Panc1 (cell line): ENCODE data around the gene CD6. TPM values are rescaled to one million over a fixed set of nuclear protein-coding genes. Genes with fewer than 3 reads are reported as not detected.

ENCODE experiments used
- ATAC-seq: fragments of 200-7000 bp; cut with Tn5 transposase; 2 replicates; pipeline ENCODE4 v1.9.1; 2020; ENCODE audit warnings: mild to moderate bottlenecking, moderate library complexity
- BruUV-seq: library from RNA; stranded (reverse); fragments of 400-500 nt; replicated peaks from 2 replicates; lab custom pipeline; 2021; lab: Mats Ljungman, UMichigan
- CTCF ChIA-PET: fragments of 300-600 bp; sonication (Branson Sonifier 250); formaldehyde crosslinking; loops from one replicate; lab custom pipeline; 2022; ENCODE audit warnings: antibody characterized with exemption; lab: Charles Lee
- POLR2A ChIA-PET: fragments of 300-600 bp; sonication (Branson Sonifier 250); formaldehyde crosslinking; loops from one replicate; lab custom pipeline; 2022; ENCODE audit warnings: antibody characterized with exemption; lab: Charles Lee
- DNase-seq: peaks from one replicate; pipeline ENCODE4 v3.0.0-alpha.2; 2010; ENCODE audit warnings: low read depth, low spot score
- H3K27ac ChIP-seq: 2 replicates; pipeline ENCODE4 v1.5.1; 2011; ENCODE audit warnings: mild to moderate bottlenecking, low read length, inconsistent platforms
- H3K27me3 ChIP-seq: fragments of 200-500 bp; sonication (Bioruptor generic); 2 replicates; pipeline ENCODE4 v1.6.0; 2014; ENCODE audit warnings: low read length, inconsistent platforms; ENCODE audit not compliant: control insufficient read depth, insufficient read depth
- H3K36me3 ChIP-seq: fragments of 200-500 bp; sonication (Bioruptor generic); 2 replicates; pipeline ENCODE4 v1.5.1; 2014; ENCODE audit warnings: inconsistent platforms, mild to moderate bottlenecking, low read length, moderate library complexity; ENCODE audit not compliant: control insufficient read depth, insufficient read depth
- H3K4me1 ChIP-seq: 2 replicates; pipeline ENCODE4 v1.5.1; 2011; ENCODE audit warnings: inconsistent platforms, mild to moderate bottlenecking, low read length, moderate library complexity; ENCODE audit not compliant: control insufficient read depth, insufficient read depth
- H3K4me3 ChIP-seq, 2 experiments: 2 replicates each; pipeline ENCODE4 v1.5.1; 2011 to 2012; ENCODE audit warnings: low read depth in 2 of 2, low read length in 2 of 2, mild to moderate bottlenecking in 2 of 2, inconsistent platforms in 1 of 2, moderate library complexity in 1 of 2
- H3K9me3 ChIP-seq: fragments of 200-500 bp; sonication (Bioruptor generic); 2 replicates; pipeline ENCODE4 v1.5.1; 2014; ENCODE audit warnings: low read depth, mild to moderate bottlenecking, inconsistent platforms, low read length, moderate library complexity; ENCODE audit not compliant: control insufficient read depth, insufficient read depth
- POLR2AphosphoS5 ChIP-seq: IDR thresholded peaks from 2 replicates; pipeline ENCODE4 v1.6.1; 2012; ENCODE audit warnings: mild to moderate bottlenecking, low read depth, low read length, moderate library complexity
- SIN3A ChIP-seq: IDR thresholded peaks from 2 replicates; pipeline ENCODE4 v1.6.1; 2012; ENCODE audit warnings: low read depth, mild to moderate bottlenecking, low read length, moderate library complexity, borderline replicate concordance; ENCODE audit not compliant: insufficient read depth
- TCF7L2 ChIP-seq: IDR thresholded peaks from 2 replicates; pipeline ENCODE4 v1.6.1; 2011; ENCODE audit warnings: mild to moderate bottlenecking, low read depth, low read length, inconsistent platforms
- in situ Hi-C: cut with HindIII; loops from 2 replicates; pipeline ENCODE4 v1.10.0; 2016; ENCODE audit warnings: low sequenced_read_pairs, low pct_unique_long_range_greater_than_20kb
- intact Hi-C: fragments of 100-400 bp; cut with micrococcal nuclease; formaldehyde crosslinking; loops from one replicate; pipeline ENCODE4 v1.10.0; 2022; ENCODE audit not compliant: unreplicated experiment
- total RNA-seq: library from RNA; stranded (reverse); gene quantifications from one replicate; pipeline ENCODE4 v1.2.1, GENCODE V29; 2021; ENCODE audit not compliant: unreplicated experiment
- TF ChIP-seq, protein P1 (sequence below): fragments of 450-650 bp; IDR thresholded peaks from 2 replicates; pipeline ENCODE4 v1.5.1; 2017; ENCODE audit warnings: mild to moderate bottlenecking
- TF ChIP-seq, protein P2 (sequence below), 2 experiments: IDR thresholded peaks; 2 replicates each; pipeline ENCODE4 v1.6.1; 2011 to 2012; ENCODE audit warnings: low read depth in 2 of 2, control low read depth in 1 of 2, low read length in 1 of 2, mild to moderate bottlenecking in 1 of 2, moderate library complexity in 1 of 2; ENCODE audit not compliant: insufficient read depth in 1 of 2

The CD6 gene
- total RNA-seq, 1 experiment from 2014 or later: 1.1 TPM

DNA sequence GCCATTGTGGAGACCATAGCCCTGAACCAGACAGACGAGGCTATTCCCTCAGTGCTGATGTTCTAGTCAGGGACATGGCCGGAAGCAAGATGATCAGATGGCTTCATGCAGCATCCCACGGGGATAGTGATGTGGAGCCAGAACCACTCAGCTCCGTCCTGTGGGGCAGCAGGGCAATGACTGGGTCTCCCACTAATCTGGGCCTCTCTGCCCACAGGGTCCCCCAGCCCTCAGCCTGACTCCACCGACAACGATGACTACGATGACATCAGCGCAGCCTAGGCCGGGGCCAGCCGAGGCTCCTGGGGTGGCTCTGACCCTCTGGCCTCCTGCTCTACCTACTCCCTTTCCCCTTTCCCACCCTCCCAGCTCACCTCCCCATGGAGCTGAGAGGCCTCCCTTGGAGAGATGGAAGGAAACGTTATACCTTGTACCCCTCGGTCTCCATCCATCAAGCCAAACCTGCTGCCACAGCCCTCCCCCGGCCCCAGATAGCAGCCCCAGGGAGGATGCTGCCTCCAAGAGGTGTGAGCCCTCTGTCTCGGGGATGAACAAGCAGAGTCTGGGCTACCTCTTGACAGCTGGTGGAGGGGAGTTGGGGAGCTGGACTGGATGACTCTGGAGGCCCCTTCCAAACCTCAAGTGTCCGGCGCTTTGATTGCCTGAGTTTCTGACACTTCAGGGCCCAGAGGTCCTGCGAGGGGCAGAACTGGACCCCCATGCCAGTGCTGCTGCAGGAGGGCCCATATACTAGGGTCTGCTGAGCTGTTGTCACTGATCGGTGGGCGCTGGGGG, 47.8 kb downstream of the CD6 start:
- no peak for DNase-seq
- 0 out of 2 replicates have a peak, but pooled peaks cover 4% of the 10 kb centered on the region for H3K27me3 ChIP-seq
- ChIA-PET POLR2A (no interaction called here), CTCF (no interaction called here)
- in situ Hi-C loops (no loop called here), intact Hi-C loops (no loop called here)
- no peak for ATAC-seq
- H3K4me3 ChIP-seq: no peak overlapping the region
- no peak overlapping the region for H3K27ac ChIP-seq
- BruUV-seq: no TSS peak
- TF ChIP-seq SIN3A (no peak), TCF7L2 (no peak), POLR2AphosphoS5 (no peak)
- TF ChIP-seq, protein P1, sequence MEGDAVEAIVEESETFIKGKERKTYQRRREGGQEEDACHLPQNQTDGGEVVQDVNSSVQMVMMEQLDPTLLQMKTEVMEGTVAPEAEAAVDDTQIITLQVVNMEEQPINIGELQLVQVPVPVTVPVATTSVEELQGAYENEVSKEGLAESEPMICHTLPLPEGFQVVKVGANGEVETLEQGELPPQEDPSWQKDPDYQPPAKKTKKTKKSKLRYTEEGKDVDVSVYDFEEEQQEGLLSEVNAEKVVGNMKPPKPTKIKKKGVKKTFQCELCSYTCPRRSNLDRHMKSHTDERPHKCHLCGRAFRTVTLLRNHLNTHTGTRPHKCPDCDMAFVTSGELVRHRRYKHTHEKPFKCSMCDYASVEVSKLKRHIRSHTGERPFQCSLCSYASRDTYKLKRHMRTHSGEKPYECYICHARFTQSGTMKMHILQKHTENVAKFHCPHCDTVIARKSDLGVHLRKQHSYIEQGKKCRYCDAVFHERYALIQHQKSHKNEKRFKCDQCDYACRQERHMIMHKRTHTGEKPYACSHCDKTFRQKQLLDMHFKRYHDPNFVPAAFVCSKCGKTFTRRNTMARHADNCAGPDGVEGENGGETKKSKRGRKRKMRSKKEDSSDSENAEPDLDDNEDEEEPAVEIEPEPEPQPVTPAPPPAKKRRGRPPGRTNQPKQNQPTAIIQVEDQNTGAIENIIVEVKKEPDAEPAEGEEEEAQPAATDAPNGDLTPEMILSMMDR: no peak
- TF ChIP-seq, protein P2, sequence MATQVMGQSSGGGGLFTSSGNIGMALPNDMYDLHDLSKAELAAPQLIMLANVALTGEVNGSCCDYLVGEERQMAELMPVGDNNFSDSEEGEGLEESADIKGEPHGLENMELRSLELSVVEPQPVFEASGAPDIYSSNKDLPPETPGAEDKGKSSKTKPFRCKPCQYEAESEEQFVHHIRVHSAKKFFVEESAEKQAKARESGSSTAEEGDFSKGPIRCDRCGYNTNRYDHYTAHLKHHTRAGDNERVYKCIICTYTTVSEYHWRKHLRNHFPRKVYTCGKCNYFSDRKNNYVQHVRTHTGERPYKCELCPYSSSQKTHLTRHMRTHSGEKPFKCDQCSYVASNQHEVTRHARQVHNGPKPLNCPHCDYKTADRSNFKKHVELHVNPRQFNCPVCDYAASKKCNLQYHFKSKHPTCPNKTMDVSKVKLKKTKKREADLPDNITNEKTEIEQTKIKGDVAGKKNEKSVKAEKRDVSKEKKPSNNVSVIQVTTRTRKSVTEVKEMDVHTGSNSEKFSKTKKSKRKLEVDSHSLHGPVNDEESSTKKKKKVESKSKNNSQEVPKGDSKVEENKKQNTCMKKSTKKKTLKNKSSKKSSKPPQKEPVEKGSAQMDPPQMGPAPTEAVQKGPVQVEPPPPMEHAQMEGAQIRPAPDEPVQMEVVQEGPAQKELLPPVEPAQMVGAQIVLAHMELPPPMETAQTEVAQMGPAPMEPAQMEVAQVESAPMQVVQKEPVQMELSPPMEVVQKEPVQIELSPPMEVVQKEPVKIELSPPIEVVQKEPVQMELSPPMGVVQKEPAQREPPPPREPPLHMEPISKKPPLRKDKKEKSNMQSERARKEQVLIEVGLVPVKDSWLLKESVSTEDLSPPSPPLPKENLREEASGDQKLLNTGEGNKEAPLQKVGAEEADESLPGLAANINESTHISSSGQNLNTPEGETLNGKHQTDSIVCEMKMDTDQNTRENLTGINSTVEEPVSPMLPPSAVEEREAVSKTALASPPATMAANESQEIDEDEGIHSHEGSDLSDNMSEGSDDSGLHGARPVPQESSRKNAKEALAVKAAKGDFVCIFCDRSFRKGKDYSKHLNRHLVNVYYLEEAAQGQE (IDR thresholded peaks at IDR 0.05; ENCODE audit: insufficient read depth in 1 of 2, low read depth in 2 of 2, low read length in 1 of 2): no peak
- H3K36me3 ChIP-seq: no peaks in the 10 kb centered on the region
- no peaks in the 10 kb centered on the region for H3K9me3 ChIP-seq
- no peaks in the 10 kb centered on the region for H3K4me1 ChIP-seq

DNA sequence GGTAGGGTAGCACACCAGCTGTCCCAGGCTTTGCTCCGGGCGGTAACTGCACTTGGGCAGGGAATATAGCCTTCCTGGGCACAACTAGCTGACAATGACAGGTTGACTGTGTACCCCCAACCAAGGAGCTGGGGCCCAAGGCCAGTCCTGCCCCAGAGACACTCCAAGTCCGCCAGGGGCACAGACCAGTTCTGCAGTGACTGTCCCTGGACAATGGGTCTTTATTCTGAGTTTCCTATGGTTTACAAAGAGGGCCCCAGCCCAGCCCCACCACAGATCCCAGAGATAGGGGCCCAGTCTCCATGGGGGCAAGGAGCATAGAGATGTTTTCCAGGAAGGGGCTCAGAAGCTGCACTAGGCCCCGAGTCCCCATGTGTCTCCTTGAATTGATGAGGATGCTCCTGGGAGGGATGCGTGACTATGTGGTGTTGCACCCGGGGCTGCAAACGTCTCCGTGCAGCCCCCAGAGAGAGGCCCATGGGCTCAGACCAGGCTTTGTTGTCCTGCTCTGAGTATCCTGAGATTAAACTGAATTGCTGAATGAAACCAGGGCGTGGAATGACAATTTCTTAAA, 48.4 kb downstream of the CD6 start:
- in situ Hi-C loops (no loop called here), intact Hi-C loops (no loop called here)
- ChIA-PET CTCF (no interaction called here), POLR2A (interaction anchor here (0.7 kb wide), 1 partner anchor 73 kb away, joined by 3 read pairs; no protein-coding TSS in a partner anchor)
- Histone ChIP-seq H3K36me3 (no peaks in the 10 kb centered on the region), H3K4me3 (no peak overlapping the region), H3K4me1 (no peaks in the 10 kb centered on the region), H3K27me3 (0 out of 2 replicates have a peak, but pooled peaks cover 4% of the 10 kb centered on the region), H3K9me3 (no peaks in the 10 kb centered on the region), H3K27ac (no peak overlapping the region)
- TF ChIP-seq SIN3A: no peak
- TF ChIP-seq POLR2AphosphoS5: no peak
- DNase-seq (no peak), ATAC-seq (no peak)
- BruUV-seq: no TSS peak
